ENCODE data around the gene FAU. TPM values are rescaled to one million over a fixed set of nuclear protein-coding genes. Genes with fewer than 3 reads are reported as not detected.

The FAU gene
- total and polyA plus RNA-seq, 9 of the 15 experiments (the other 6 are each of a cell fraction or from before 2014, with no cell fraction given): 433 to 1,827 (median 942) TPM

DNA sequence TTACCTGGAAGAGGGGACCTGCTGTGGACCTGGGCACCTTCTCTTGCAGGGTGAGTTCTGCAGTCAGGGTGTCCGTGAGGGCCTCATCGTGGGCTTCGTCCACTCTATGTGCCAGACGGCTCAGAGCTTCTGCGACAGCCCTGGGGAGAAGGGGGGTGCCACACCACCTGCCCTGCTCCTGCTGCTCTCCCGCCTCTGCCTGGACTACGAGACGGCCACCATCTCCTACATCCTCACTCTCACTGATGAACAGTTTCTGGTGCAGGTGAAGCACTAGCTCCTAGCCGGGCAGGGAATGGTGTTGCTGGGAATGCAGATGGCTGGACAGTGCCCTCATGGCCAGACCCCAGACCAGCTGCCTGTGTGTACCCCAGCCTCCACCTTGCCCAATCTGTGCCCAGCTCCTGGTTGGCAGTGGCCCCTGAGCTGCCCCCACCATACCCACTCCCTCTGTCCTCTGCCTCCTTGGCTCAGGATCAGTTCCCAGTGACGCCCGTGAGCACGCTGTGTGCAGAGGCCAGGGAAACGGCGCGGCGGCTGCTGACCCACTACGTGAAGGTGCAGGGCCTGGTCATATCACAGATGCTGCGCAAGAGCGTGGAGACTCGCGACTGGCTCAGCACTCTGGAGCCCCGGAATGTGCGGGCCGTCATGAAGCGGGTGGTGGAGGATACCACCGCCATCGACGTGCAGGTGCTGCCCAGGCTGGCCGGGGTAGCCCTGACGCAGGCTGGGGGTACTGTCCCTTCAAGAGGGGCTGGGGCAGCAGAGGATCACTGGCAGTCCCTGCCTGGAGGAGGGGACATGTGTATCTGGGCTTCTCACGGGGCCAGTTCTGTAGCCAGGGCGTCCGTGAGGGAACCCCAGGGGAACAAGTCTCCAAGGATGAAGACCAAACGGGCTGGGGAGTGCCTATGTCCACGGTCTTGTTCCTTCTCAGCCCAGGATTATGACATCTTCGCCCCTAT is 12.4 kb downstream of the FAU start:
- BruUV-seq (replicated peaks): no TSS peak
- no peak for FAIRE-seq
- POLR2A ChIA-PET: interaction anchor here (0.5 to 7.2 kb wide), 9 partner anchors 10 to 347 kb away, joined by 3 to 92 read pairs (median 4); partner anchors contain the start of genes POLA2, SPDYC and VPS51
- no peak for TF ChIP-seq PHB2 (IDR thresholded peaks at IDR 0.05; ENCODE audit: low read depth)
- no peak for TF ChIP-seq ZNF212 (CRISPR knock-in tag; IDR thresholded peaks at IDR 0.05)
- TF ChIP-seq POLR2G (IDR thresholded peaks at IDR 0.05; ENCODE audit: low read depth, low read length): peak; percentile 71
- TF ChIP-seq STAT6 (CRISPR knock-in tag; IDR thresholded peaks at IDR 0.05): no peak
- no peak for TF ChIP-seq HNRNPLL (IDR thresholded peaks at IDR 0.05; ENCODE audit: low read depth, low read length, poor library complexity, severe bottlenecking)
- TF ChIP-seq RBM22 (IDR thresholded peaks at IDR 0.05; ENCODE audit: low read depth, low read length, poor library complexity, severe bottlenecking): peak; percentile 54
- no peak for TF ChIP-seq CSDE1 (IDR thresholded peaks at IDR 0.05)
- no peak for TF ChIP-seq CTCFL (IDR thresholded peaks at IDR 0.05; ENCODE audit: borderline replicate concordance, insufficient read depth, low read depth, low read length, poor library complexity, severe bottlenecking)
- TF ChIP-seq SUPT5H (IDR thresholded peaks at IDR 0.05): no peak
- TF ChIP-seq SP1 (CRISPR knock-in tag; IDR thresholded peaks at IDR 0.05): no peak
- 0 out of 2 replicates have a peak, but pooled peaks have one; percentile 20 for TF ChIP-seq ZKSCAN1 (IDR thresholded peaks at IDR 0.05; ENCODE audit: low read depth, low read length)
- TF ChIP-seq ZNF518B (CRISPR knock-in tag; IDR thresholded peaks at IDR 0.05): no peak

More for the DNA sequence above, 12.4 kb downstream of the FAU start:
- no peaks in the 10 kb centered on the region for H3K9me1 ChIP-seq (ENCODE audit: control insufficient read depth, insufficient read depth, low read length)
- H3K27ac ChIP-seq (ENCODE audit: extremely low read depth, low read depth, low read length): no peak overlapping the region
- DNase-seq (ENCODE audit: extremely low read depth in 1 of 4, low spot score in 3 of 4) (no peak), ATAC-seq (no peak)
- CTCF ChIA-PET (ENCODE audit: low intra/inter-chr PET ratio): interaction anchor here (0.5 to 1.9 kb wide), 4 partner anchors 71 to 479 kb away, joined by 3 to 16 read pairs (median 4); partner anchors contain the start of gene CAPN1
- intact Hi-C loops (cut with micrococcal nuclease): loop anchor here (2.0 to 10.0 kb wide), 5 partner anchors 71 to 262 kb away; partner anchors contain the start of genes CAPN1 and CDC42EP2
- no peaks in the 10 kb centered on the region for H4K20me1 ChIP-seq (replicated peaks; ENCODE audit: control insufficient read depth, insufficient read depth, low read length)
- 81% methylated on average over 28 of the region's 36 CpGs for WGBS (ENCODE audit: insufficient coverage, low coverage, missing lambda C conversion rate)
- H3K9me3 ChIP-seq (replicated peaks; ENCODE audit: control insufficient read depth, insufficient read depth, low read depth, low read length): no peaks in the 10 kb centered on the region
- no peak overlapping the region for H3K4me2 ChIP-seq (ENCODE audit: insufficient read depth, low read length)
- H2AFZ ChIP-seq (ENCODE audit: low read depth, low read length): no peak overlapping the region
- in situ Hi-C loops (cut with MboI): no loop called here
- H3K79me2 ChIP-seq (ENCODE audit: control insufficient read depth, insufficient read depth, low read length): peaks cover 3% of the 10 kb centered on the region; the same call in 1 of the 3 replicates
- no peaks in the 10 kb centered on the region for H3K27me3 ChIP-seq (ENCODE audit: control insufficient read depth in 2 of 2, insufficient read depth in 2 of 2, low read length in 2 of 2)
- peaks cover 18% of the 10 kb centered on the region; the same call in 1 of the 3 replicates for H3K36me3 ChIP-seq (ENCODE audit: control insufficient read depth, insufficient read depth, low read length)
- peaks cover 21 to 43% of the 10 kb centered on the region in 2 experiments for H3K4me1 ChIP-seq (replicated peaks in 1 of 2; ENCODE audit: control insufficient read depth in 2 of 2, insufficient read depth in 2 of 2, low read length in 2 of 2)
- no peak overlapping the region for H3K4me3 ChIP-seq
- peak overlapping the region in 1 of 2 experiments; percentile 16; a peak in 1 of 4 replicates for H3K9ac ChIP-seq (ENCODE audit: insufficient read depth in 1 of 2, low read depth in 2 of 2, low read length in 2 of 2)
